ENCODE measurements around the gene SUZ12. TPM values are rescaled to one million over a fixed set of nuclear protein-coding genes. Genes with fewer than 3 reads are reported as not detected.
"Not testable (repeated sequence)": the region's sequence is repeated elsewhere in the genome, so short reads cannot be mapped to it uniquely, and the experiment has no call there.

Gene SUZ12
- total RNA-seq, 1 donor from 2014 or later = 23.8 TPM

- no peak for TF ChIP-seq CTCF (IDR thresholded peaks at IDR 0.05; ENCODE audit: partially characterized antibody, unreplicated experiment)
- no peak overlapping the region for H3K27ac Mint-ChIP-seq (ENCODE audit: unreplicated experiment)
- H3K36me3 Mint-ChIP-seq (ENCODE audit: unreplicated experiment) = no peaks in the 10 kb centered on the region
- no peaks in the 10 kb centered on the region for H3K27me3 Mint-ChIP-seq (ENCODE audit: unreplicated experiment)
- H3K9me3 Mint-ChIP-seq (ENCODE audit: unreplicated experiment) = peaks cover 2% of the 10 kb centered on the region
- no peak overlapping the region for H3K4me3 Mint-ChIP-seq (ENCODE audit: unreplicated experiment)
- H3K4me1 Mint-ChIP-seq (ENCODE audit: low read depth, unreplicated experiment) = peaks cover 4% of the 10 kb centered on the region
- no peak for DNase-seq
Observed at GRCh38 chr17:32019228-32019627, 82.4 kb downstream of the SUZ12 start.

GRCh38 chr17:32020943-32021614 lies 84.3 kb downstream of the SUZ12 start:
- Mint-ChIP-seq H3K36me3 (ENCODE audit: unreplicated experiment) (no peaks in the 10 kb centered on the region), H3K27me3 (ENCODE audit: unreplicated experiment) (no peaks in the 10 kb centered on the region), H3K9me3 (ENCODE audit: unreplicated experiment) (peaks cover 2% of the 10 kb centered on the region), H3K4me3 (ENCODE audit: unreplicated experiment) (no peak overlapping the region), H3K27ac (ENCODE audit: unreplicated experiment) (no peak overlapping the region), H3K4me1 (ENCODE audit: low read depth, unreplicated experiment) (peaks cover 4% of the 10 kb centered on the region)
- DNase-seq = no peak
- no peak for TF ChIP-seq CTCF (IDR thresholded peaks at IDR 0.05; ENCODE audit: partially characterized antibody, unreplicated experiment)

GRCh38 chr17:32021615-32021955 lies 84.8 kb downstream of the SUZ12 start:
- Mint-ChIP-seq H3K9me3 (ENCODE audit: unreplicated experiment) (peaks cover 2% of the 10 kb centered on the region), H3K4me1 (ENCODE audit: low read depth, unreplicated experiment) (peaks cover 4% of the 10 kb centered on the region), H3K36me3 (ENCODE audit: unreplicated experiment) (no peaks in the 10 kb centered on the region), H3K27me3 (ENCODE audit: unreplicated experiment) (no peaks in the 10 kb centered on the region), H3K4me3 (ENCODE audit: unreplicated experiment) (no peak overlapping the region), H3K27ac (ENCODE audit: unreplicated experiment) (no peak overlapping the region)
- no peak for TF ChIP-seq CTCF (IDR thresholded peaks at IDR 0.05; ENCODE audit: partially characterized antibody, unreplicated experiment)
- no peak for DNase-seq

- H3K9me3 Mint-ChIP-seq (ENCODE audit: unreplicated experiment); H3K36me3 Mint-ChIP-seq (ENCODE audit: unreplicated experiment); H3K4me3 Mint-ChIP-seq (ENCODE audit: unreplicated experiment); DNase-seq; H3K27ac Mint-ChIP-seq (ENCODE audit: unreplicated experiment); H3K4me1 Mint-ChIP-seq (ENCODE audit: low read depth, unreplicated experiment); H3K27me3 Mint-ChIP-seq (ENCODE audit: unreplicated experiment): not testable (repeated sequence)
Observed at GRCh38 chr17:32022554-32022953, 85.7 kb downstream of the SUZ12 start.

- not testable (repeated sequence) for H3K27ac Mint-ChIP-seq (ENCODE audit: unreplicated experiment); H3K36me3 Mint-ChIP-seq (ENCODE audit: unreplicated experiment); H3K27me3 Mint-ChIP-seq (ENCODE audit: unreplicated experiment); DNase-seq; H3K9me3 Mint-ChIP-seq (ENCODE audit: unreplicated experiment); H3K4me1 Mint-ChIP-seq (ENCODE audit: low read depth, unreplicated experiment)
- peak overlapping the region; percentile 23 for H3K4me3 Mint-ChIP-seq (ENCODE audit: unreplicated experiment)
Observed at GRCh38 chr17:32027271-32027670, 90.5 kb downstream of the SUZ12 start.

- no peaks in the 10 kb centered on the region for H3K36me3 Mint-ChIP-seq (ENCODE audit: unreplicated experiment)
- DNase-seq = no peak
- H3K27ac Mint-ChIP-seq (ENCODE audit: unreplicated experiment) = no peak overlapping the region
- no peak overlapping the region for H3K4me3 Mint-ChIP-seq (ENCODE audit: unreplicated experiment)
- no peaks in the 10 kb centered on the region for H3K9me3 Mint-ChIP-seq (ENCODE audit: unreplicated experiment)
- H3K27me3 Mint-ChIP-seq (ENCODE audit: unreplicated experiment) = no peaks in the 10 kb centered on the region
- TF ChIP-seq CTCF (IDR thresholded peaks at IDR 0.05; ENCODE audit: partially characterized antibody, unreplicated experiment) = no peak
- no peaks in the 10 kb centered on the region for H3K4me1 Mint-ChIP-seq (ENCODE audit: low read depth, unreplicated experiment)
Observed at GRCh38 chr17:32033223-32033622, 96.4 kb downstream of the SUZ12 start.

- not testable (repeated sequence) for H3K36me3 Mint-ChIP-seq (ENCODE audit: unreplicated experiment); H3K27me3 Mint-ChIP-seq (ENCODE audit: unreplicated experiment); DNase-seq; H3K4me1 Mint-ChIP-seq (ENCODE audit: low read depth, unreplicated experiment); H3K9me3 Mint-ChIP-seq (ENCODE audit: unreplicated experiment); H3K4me3 Mint-ChIP-seq (ENCODE audit: unreplicated experiment); H3K27ac Mint-ChIP-seq (ENCODE audit: unreplicated experiment)
Observed at GRCh38 chr17:32033812-32034211, 97.0 kb downstream of the SUZ12 start.

- H3K4me1 Mint-ChIP-seq (ENCODE audit: low read depth, unreplicated experiment); H3K27me3 Mint-ChIP-seq (ENCODE audit: unreplicated experiment); H3K9me3 Mint-ChIP-seq (ENCODE audit: unreplicated experiment); H3K36me3 Mint-ChIP-seq (ENCODE audit: unreplicated experiment); DNase-seq; H3K4me3 Mint-ChIP-seq (ENCODE audit: unreplicated experiment); H3K27ac Mint-ChIP-seq (ENCODE audit: unreplicated experiment): not testable (repeated sequence)
Observed at GRCh38 chr17:32040246-32040645, 103.4 kb downstream of the SUZ12 start.

- not testable (repeated sequence) for H3K27me3 Mint-ChIP-seq (ENCODE audit: unreplicated experiment); H3K9me3 Mint-ChIP-seq (ENCODE audit: unreplicated experiment); H3K4me3 Mint-ChIP-seq (ENCODE audit: unreplicated experiment); H3K4me1 Mint-ChIP-seq (ENCODE audit: low read depth, unreplicated experiment); DNase-seq; H3K36me3 Mint-ChIP-seq (ENCODE audit: unreplicated experiment); H3K27ac Mint-ChIP-seq (ENCODE audit: unreplicated experiment)
Observed at GRCh38 chr17:32041306-32041875, 104.6 kb downstream of the SUZ12 start.
